Neural cell (in vitro differentiated cells): ENCODE results near the gene CISD3. TPM values are rescaled to one million over a fixed set of nuclear protein-coding genes. Genes with fewer than 3 reads are reported as not detected.
"Not testable (repeated sequence)": the region's sequence is repeated elsewhere in the genome, so short reads cannot be mapped to it uniquely, and the experiment has no call there.

Source experiments
- H2AFZ ChIP-seq: fragments of 200-600, 300-800 bp; sonication (generic), shearing (Covaris generic); 2 replicates; pipeline ENCODE4 v1.6.0; 2014; ENCODE audit warnings: low read depth, mild to moderate bottlenecking, antibody characterized with exemption, low read length, moderate library complexity
- H3F3A ChIP-seq: fragments of 200-600 bp; shearing (Covaris generic); 2 replicates; pipeline ENCODE4 v1.6.1; 2016; ENCODE audit warnings: mild to moderate bottlenecking, moderate library complexity, mixed read lengths, antibody characterized with exemption, low read length; ENCODE audit not compliant: insufficient read depth, poor library complexity, severe bottlenecking
- H3K27ac ChIP-seq: fragments of 200-600, 300-800 bp; sonication (generic), shearing (Covaris generic); 2 replicates; pipeline ENCODE4 v1.5.1; 2014; ENCODE audit warnings: mild to moderate bottlenecking, low read length, moderate library complexity
- H3K27me3 ChIP-seq: fragments of 300-800, 200-600 bp; sonication (generic), shearing (Covaris generic); 2 replicates; pipeline ENCODE4 v1.6.0; 2014; ENCODE audit warnings: mild to moderate bottlenecking, low read depth, low read length, moderate library complexity; ENCODE audit not compliant: insufficient read depth
- H3K36me3 ChIP-seq: fragments of 300-800, 200-600 bp; sonication (generic), shearing (Covaris generic); 2 replicates; pipeline ENCODE4 v1.5.1; 2014; ENCODE audit warnings: mild to moderate bottlenecking, antibody characterized with exemption, low read length, moderate library complexity; ENCODE audit not compliant: insufficient read depth
- H3K4me2 ChIP-seq: fragments of 300-800, 200-600 bp; sonication (generic), shearing (Covaris generic); 2 replicates; pipeline ENCODE4 v1.6.0; 2014; ENCODE audit warnings: mild to moderate bottlenecking, low read length
- H3K4me3 ChIP-seq: fragments of 300-800, 200-600 bp; sonication (generic), shearing (Covaris generic); 2 replicates; pipeline ENCODE4 v1.5.1; 2014; ENCODE audit warnings: mild to moderate bottlenecking, low read length, moderate library complexity
- H3K79me2 ChIP-seq: fragments of 200-600 bp; shearing (Covaris generic); replicated peaks from 2 replicates; pipeline ENCODE4 v1.6.0; 2014; ENCODE audit warnings: mild to moderate bottlenecking, low read length, moderate library complexity; ENCODE audit not compliant: insufficient read depth
- H3K9ac ChIP-seq: fragments of 300-800, 200-600 bp; sonication (generic), shearing (Covaris generic); 2 replicates; pipeline ENCODE4 v1.6.1; 2016; ENCODE audit warnings: mild to moderate bottlenecking, low read length, mixed read lengths
- H3K9me2 ChIP-seq: fragments of 200-600 bp; shearing (Covaris generic); 2 replicates; pipeline ENCODE4 v1.6.1; 2016; ENCODE audit warnings: mild to moderate bottlenecking, low read length, mixed read lengths; ENCODE audit not compliant: insufficient read depth
- H3K9me3 ChIP-seq: fragments of 200-600, 300-800 bp; sonication (generic), shearing (Covaris generic); 2 replicates; pipeline ENCODE4 v1.6.1; 2016; ENCODE audit warnings: mild to moderate bottlenecking, mixed run types, low read length, moderate library complexity, mixed read lengths
- H4K20me1 ChIP-seq: fragments of 200-600 bp; shearing (Covaris generic); 2 replicates; pipeline ENCODE4 v1.6.1; 2016; ENCODE audit warnings: mild to moderate bottlenecking, mixed run types; ENCODE audit not compliant: insufficient read depth
- CTCF ChIP-seq: fragments of 450-650 bp; IDR thresholded peaks from 2 replicates; pipeline ENCODE4 v1.5.1; 2014; ENCODE audit warnings: antibody characterized with exemption, mild to moderate bottlenecking, moderate library complexity; ENCODE audit not compliant: poor library complexity, severe bottlenecking
- EP300 ChIP-seq: fragments of 450-650 bp; conservative IDR thresholded peaks from 2 replicates; pipeline ENCODE4 v1.6.1; 2014; ENCODE audit warnings: antibody characterized with exemption, mild to moderate bottlenecking, moderate library complexity; ENCODE audit not compliant: poor library complexity, severe bottlenecking
- EZH2 ChIP-seq: fragments of 200-600, 300-800 bp; shearing (Covaris generic), sonication (generic); IDR thresholded peaks from 2 replicates; pipeline ENCODE4 v1.6.1; 2014; ENCODE audit warnings: antibody characterized with exemption, low read length, borderline replicate concordance, mild to moderate bottlenecking; ENCODE audit not compliant: insufficient read depth, poor library complexity, severe bottlenecking
- MXI1 ChIP-seq: fragments of 450-650 bp; conservative IDR thresholded peaks from 2 replicates; pipeline ENCODE4 v1.6.1; 2014; ENCODE audit warnings: antibody characterized with exemption, mild to moderate bottlenecking; ENCODE audit not compliant: poor library complexity, severe bottlenecking
- POLR2AphosphoS5 ChIP-seq: IDR thresholded peaks from 2 replicates; pipeline ENCODE4 v1.6.1; 2012
- RAD21 ChIP-seq: fragments of 450-650 bp; conservative IDR thresholded peaks from 2 replicates; pipeline ENCODE4 v1.6.1; 2014; ENCODE audit warnings: antibody characterized with exemption, mild to moderate bottlenecking, moderate library complexity
- REST ChIP-seq: IDR thresholded peaks from 2 replicates; pipeline ENCODE4 v1.6.1; 2012; ENCODE audit warnings: borderline replicate concordance
- SMC3 ChIP-seq: fragments of 450-650 bp; conservative IDR thresholded peaks from 2 replicates; pipeline ENCODE4 v1.6.1; 2014; ENCODE audit warnings: antibody characterized with exemption, mild to moderate bottlenecking, moderate library complexity; ENCODE audit not compliant: poor library complexity
- TAF1 ChIP-seq: IDR thresholded peaks from 2 replicates; pipeline ENCODE4 v1.6.1; 2012; ENCODE audit warnings: low read depth
- polyA plus RNA-seq: library from polyadenylated mRNA; depleted of rRNA; stranded (reverse); fragments of >200 nt; gene quantifications from 2 replicates; pipeline ENCODE4 v1.2.3, GENCODE V29; 2014

Gene CISD3
- polyA plus RNA-seq, 1 donor from 2014 or later = 1.2 TPM

- TF ChIP-seq EZH2 (no peak), SMC3 (no peak), MXI1 (no peak), RAD21 (no peak), CTCF (no peak), REST (no peak)
- Histone ChIP-seq H4K20me1 (no peaks in the 10 kb centered on the region), H3K4me2 (no peak overlapping the region), H3K9me2 (no peaks in the 10 kb centered on the region), H3F3A (no peaks in the 10 kb centered on the region), H3K79me2 (no peaks in the 10 kb centered on the region), H3K27me3 (no peaks in the 10 kb centered on the region), H3K9me3 (no peaks in the 10 kb centered on the region), H3K36me3 (no peaks in the 10 kb centered on the region), H3K4me3 (no peak overlapping the region), H3K9ac (no peak overlapping the region), H2AFZ (no peak overlapping the region), H3K27ac (no peak overlapping the region)
Observed at GRCh38 chr17:38725066-38725465, 5.1 kb upstream of the CISD3 start.

- H3K9me3 ChIP-seq, H2AFZ ChIP-seq, H3K79me2 ChIP-seq, H3K9ac ChIP-seq, H3K36me3 ChIP-seq, H3K27me3 ChIP-seq, H3K27ac ChIP-seq, H3K9me2 ChIP-seq, H3K4me3 ChIP-seq, H3K4me2 ChIP-seq, H3F3A ChIP-seq, H4K20me1 ChIP-seq: not testable (repeated sequence)
Observed at GRCh38 chr17:38726145-38726544, 4.0 kb upstream of the CISD3 start.

- Histone ChIP-seq H3K27ac (no peak overlapping the region), H3K9me2 (no peaks in the 10 kb centered on the region), H3K27me3 (no peaks in the 10 kb centered on the region), H3K4me3 (no peak overlapping the region), H2AFZ (no peak overlapping the region), H4K20me1 (no peaks in the 10 kb centered on the region), H3K79me2 (no peaks in the 10 kb centered on the region), H3K9me3 (no peaks in the 10 kb centered on the region), H3K9ac (no peak overlapping the region), H3F3A (no peaks in the 10 kb centered on the region), H3K4me2 (no peak overlapping the region), H3K36me3 (no peaks in the 10 kb centered on the region)
- TF ChIP-seq RAD21 = no peak
- no peak for TF ChIP-seq EZH2
- TF ChIP-seq EP300 = no peak
- TF ChIP-seq MXI1 = no peak
- no peak for TF ChIP-seq SMC3
- TF ChIP-seq CTCF = no peak
- no peak for TF ChIP-seq TAF1
- no peak for TF ChIP-seq POLR2AphosphoS5
- no peak for TF ChIP-seq REST
Observed at GRCh38 chr17:38727736-38728135, 2.4 kb upstream of the CISD3 start.
